Endodermal cell (in vitro differentiated cells): ENCODE results near the gene PADI3. TPM values are rescaled to one million over a fixed set of nuclear protein-coding genes. Genes with fewer than 3 reads are reported as not detected.

Source experiments
- DNase-seq: peaks from one replicate; pipeline ENCODE4 v3.0.0-alpha.2; 2017
- H3K27ac ChIP-seq: 2 replicates; pipeline ENCODE4 v1.5.1; 2013; ENCODE audit warnings: mild to moderate bottlenecking, low read depth, low read length, moderate library complexity
- H3K27me3 ChIP-seq: 2 replicates; pipeline ENCODE4 v1.6.1; 2013; ENCODE audit warnings: mild to moderate bottlenecking, low read length, moderate library complexity; ENCODE audit not compliant: insufficient read depth, control insufficient read depth, poor library complexity, severe bottlenecking
- H3K36me3 ChIP-seq: 2 replicates; pipeline ENCODE4 v1.7.0; 2013; ENCODE audit warnings: mild to moderate bottlenecking, low read length, moderate library complexity; ENCODE audit not compliant: control insufficient read depth, insufficient read depth
- H3K4me1 ChIP-seq: one replicate; pipeline ENCODE4 v1.7.0; 2013; ENCODE audit warnings: low read length; ENCODE audit not compliant: control insufficient read depth, insufficient read depth
- H3K4me3 ChIP-seq: 2 replicates; pipeline ENCODE4 v1.5.1; 2013; ENCODE audit warnings: mild to moderate bottlenecking, low read length, moderate library complexity
- H3K9ac ChIP-seq: 2 replicates; pipeline ENCODE4 v1.6.1; 2013; ENCODE audit warnings: mild to moderate bottlenecking, low read length, moderate library complexity; ENCODE audit not compliant: poor library complexity, severe bottlenecking; ENCODE audit errors: extremely low read depth
- H3K9me3 ChIP-seq: 2 replicates; pipeline ENCODE4 v1.6.1; 2013; ENCODE audit warnings: mild to moderate bottlenecking, low read length, moderate library complexity; ENCODE audit not compliant: control insufficient read depth
- H3K27ac Mint-ChIP-seq: 2 replicates; pipeline ENCODE4 v1.8.0; 2020; ENCODE audit warnings: mixed read lengths
- H3K27me3 Mint-ChIP-seq: 2 replicates; pipeline ENCODE4 v1.8.0; 2021; ENCODE audit warnings: mild to moderate bottlenecking, mixed read lengths; ENCODE audit not compliant: insufficient read depth
- H3K36me3 Mint-ChIP-seq: 2 replicates; pipeline ENCODE4 v1.8.0; 2020; ENCODE audit warnings: low read depth, mixed read lengths
- H3K4me1 Mint-ChIP-seq: 2 replicates; pipeline ENCODE4 v1.8.0; 2020; ENCODE audit warnings: mixed read lengths
- H3K4me3 Mint-ChIP-seq: 2 replicates; pipeline ENCODE4 v1.8.0; 2020; ENCODE audit warnings: mild to moderate bottlenecking, moderate library complexity, mixed read lengths
- H3K9me3 Mint-ChIP-seq: 2 replicates; pipeline ENCODE4 v1.8.0; 2020; ENCODE audit warnings: mild to moderate bottlenecking, mixed read lengths
- WGBS, 2 experiments: methylation state at CpG; one replicate each; pipeline versions ENCODE4 v1.1.5 to v1.1.7; 2013; ENCODE audit warnings: missing lambda C conversion rate in 2 of 2, mixed read lengths in 1 of 2; ENCODE audit not compliant: insufficient coverage in 1 of 2, insufficient read length in 1 of 2; 5-methylcytosine and 5-hydroxymethylcytosine counted together
- total RNA-seq, 2 donors: library from RNA; stranded (reverse); fragmentation: NEBNext Ultra II Directional in 1 of 2; extraction: Animal tissue kit (Norgen Biotek cat#: 25700) in 1 of 2; gene quantifications; 2 replicates in 1 of 2; 3 replicates in 1 of 2; pipeline ENCODE4 v1.2.1, GENCODE V29; 2021
- TF ChIP-seq, protein P1 (sequence below): fragments of 200-600 bp; sonication (generic); conservative IDR thresholded peaks from 2 replicates; pipeline ENCODE4 v1.5.0; 2021; ENCODE audit warnings: antibody characterized with exemption, mild to moderate bottlenecking

The PADI3 gene
- total RNA-seq, 2 donors from 2014 or later: 0.29 to 0.33 TPM

DNA sequence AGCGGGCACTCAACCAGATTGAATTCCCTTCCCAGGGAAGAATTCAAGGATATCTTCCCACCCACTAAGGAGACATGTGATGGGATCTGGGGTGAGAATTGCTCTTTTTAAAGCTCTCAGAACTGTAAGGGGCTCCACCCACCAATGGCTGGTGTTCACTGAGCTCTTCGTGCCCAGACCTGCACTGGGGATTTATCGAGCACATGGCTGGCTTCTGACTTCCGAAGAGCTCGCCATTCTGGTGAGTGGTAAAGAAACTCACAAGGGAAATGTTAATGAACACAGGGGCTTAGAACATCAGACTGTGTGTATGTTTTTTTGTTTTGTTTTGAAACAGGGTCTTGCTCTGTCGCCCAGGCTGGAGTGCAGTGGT is 9.8 kb downstream of the PADI3 start:
- Histone ChIP-seq H3K27ac (no peak overlapping the region), H3K9me3 (no peaks in the 10 kb centered on the region), H3K27me3 (no peaks in the 10 kb centered on the region), H3K4me1 (no peaks in the 10 kb centered on the region), H3K36me3 (no peaks in the 10 kb centered on the region), H3K4me3 (no peak overlapping the region), H3K9ac (no peak overlapping the region)
- H3K9me3 Mint-ChIP-seq: peaks cover 10% of the 10 kb centered on the region
- no peaks in the 10 kb centered on the region for H3K27me3 Mint-ChIP-seq
- no peak overlapping the region for H3K4me3 Mint-ChIP-seq
- DNase-seq: no peak
- 95 to 100% methylated on average over 5 to 6 of the region's 6 CpGs for WGBS, 2 experiments
- H3K27ac Mint-ChIP-seq: no peak overlapping the region
- no peaks in the 10 kb centered on the region for H3K36me3 Mint-ChIP-seq
- TF ChIP-seq, protein P1, sequence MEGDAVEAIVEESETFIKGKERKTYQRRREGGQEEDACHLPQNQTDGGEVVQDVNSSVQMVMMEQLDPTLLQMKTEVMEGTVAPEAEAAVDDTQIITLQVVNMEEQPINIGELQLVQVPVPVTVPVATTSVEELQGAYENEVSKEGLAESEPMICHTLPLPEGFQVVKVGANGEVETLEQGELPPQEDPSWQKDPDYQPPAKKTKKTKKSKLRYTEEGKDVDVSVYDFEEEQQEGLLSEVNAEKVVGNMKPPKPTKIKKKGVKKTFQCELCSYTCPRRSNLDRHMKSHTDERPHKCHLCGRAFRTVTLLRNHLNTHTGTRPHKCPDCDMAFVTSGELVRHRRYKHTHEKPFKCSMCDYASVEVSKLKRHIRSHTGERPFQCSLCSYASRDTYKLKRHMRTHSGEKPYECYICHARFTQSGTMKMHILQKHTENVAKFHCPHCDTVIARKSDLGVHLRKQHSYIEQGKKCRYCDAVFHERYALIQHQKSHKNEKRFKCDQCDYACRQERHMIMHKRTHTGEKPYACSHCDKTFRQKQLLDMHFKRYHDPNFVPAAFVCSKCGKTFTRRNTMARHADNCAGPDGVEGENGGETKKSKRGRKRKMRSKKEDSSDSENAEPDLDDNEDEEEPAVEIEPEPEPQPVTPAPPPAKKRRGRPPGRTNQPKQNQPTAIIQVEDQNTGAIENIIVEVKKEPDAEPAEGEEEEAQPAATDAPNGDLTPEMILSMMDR: no peak
- H3K4me1 Mint-ChIP-seq: no peaks in the 10 kb centered on the region

DNA sequence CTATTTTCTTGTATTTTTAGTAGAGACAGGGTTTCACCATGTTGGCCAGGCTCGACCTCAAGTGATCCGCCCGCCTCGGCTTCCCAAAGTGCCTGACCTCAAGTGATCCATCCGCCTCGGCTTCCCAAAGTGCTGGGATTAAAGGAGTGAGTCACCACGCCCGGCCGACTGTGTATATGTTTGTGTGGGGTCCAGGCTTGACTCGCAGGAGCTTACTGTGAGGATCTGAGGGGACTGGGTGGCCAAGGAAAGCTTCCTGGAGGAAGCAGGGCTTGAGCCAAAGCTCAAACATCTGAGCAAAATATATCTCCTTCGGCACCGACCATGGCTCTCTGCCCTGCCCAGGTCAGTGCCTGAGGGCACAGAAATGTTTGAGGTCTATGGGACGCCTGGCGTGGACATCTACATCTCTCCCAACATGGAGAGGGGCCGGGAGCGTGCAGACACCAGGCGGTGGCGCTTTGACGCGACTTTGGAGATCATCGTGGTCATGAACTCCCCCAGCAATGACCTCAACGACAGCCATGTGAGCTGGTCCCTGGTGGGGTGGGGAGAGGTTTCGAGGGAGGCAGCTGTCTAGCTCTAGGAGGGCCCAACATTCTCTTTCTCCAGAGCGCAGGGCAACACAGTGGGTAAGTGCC is 10.5 kb downstream of the PADI3 start:
- Mint-ChIP-seq H3K36me3 (no peaks in the 10 kb centered on the region), H3K27ac (no peak overlapping the region), H3K4me3 (no peak overlapping the region), H3K9me3 (peaks cover 10% of the 10 kb centered on the region), H3K27me3 (no peaks in the 10 kb centered on the region), H3K4me1 (no peaks in the 10 kb centered on the region)
- no peak overlapping the region for H3K9ac ChIP-seq
- H3K9me3 ChIP-seq: no peaks in the 10 kb centered on the region
- TF ChIP-seq, protein P1: no peak
- whole genome bisulfite sequencing, 2 experiments: 93 to 95% methylated on average over 14 to 24 of the region's 24 CpGs
- no peaks in the 10 kb centered on the region for H3K4me1 ChIP-seq
- H3K27me3 ChIP-seq: no peaks in the 10 kb centered on the region
- DNase-seq: no peak
- H3K27ac ChIP-seq: no peak overlapping the region
- H3K36me3 ChIP-seq: no peaks in the 10 kb centered on the region
- H3K4me3 ChIP-seq: no peak overlapping the region

DNA sequence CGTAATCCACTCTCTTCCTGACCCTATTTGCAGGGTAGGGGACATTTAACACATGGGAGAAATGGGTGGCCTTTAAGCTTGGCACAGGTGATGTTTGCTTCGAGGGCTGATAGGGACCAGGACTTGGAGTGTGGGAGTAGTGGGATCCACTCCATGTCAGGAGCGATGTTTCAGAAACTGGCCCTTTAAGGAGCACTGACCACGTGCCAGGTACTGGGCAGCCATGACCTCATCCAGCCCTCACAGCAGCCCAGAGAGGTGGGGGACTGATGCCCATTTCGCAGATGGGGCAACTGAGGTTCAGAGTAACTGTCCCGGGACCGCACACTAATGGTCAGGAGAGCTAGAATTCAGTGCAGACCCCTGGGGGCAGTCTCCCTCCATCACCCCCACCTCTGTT is 11.4 kb downstream of the PADI3 start:
- Mint-ChIP-seq H3K9me3 (peaks cover 10% of the 10 kb centered on the region), H3K36me3 (no peaks in the 10 kb centered on the region), H3K27me3 (no peaks in the 10 kb centered on the region), H3K27ac (no peak overlapping the region), H3K4me1 (no peaks in the 10 kb centered on the region), H3K4me3 (no peak overlapping the region)
- no peak overlapping the region for H3K27ac ChIP-seq
- H3K4me1 ChIP-seq: no peaks in the 10 kb centered on the region
- TF ChIP-seq, protein P1: no peak
- H3K9ac ChIP-seq: no peak overlapping the region
- H3K27me3 ChIP-seq: no peaks in the 10 kb centered on the region
- no peaks in the 10 kb centered on the region for H3K36me3 ChIP-seq
- no peak overlapping the region for H3K4me3 ChIP-seq
- no peaks in the 10 kb centered on the region for H3K9me3 ChIP-seq
- no peak for DNase-seq
- 84 to 92% methylated on average over 4 to 7 of the region's 7 CpGs for WGBS, 2 experiments
